Peyer's patch (tissue), 4 donors: Measurements from ENCODE around the gene NME5. TPM values are rescaled to one million over a fixed set of nuclear protein-coding genes. Genes with fewer than 3 reads are reported as not detected.

Experiments
- DNase-seq, 3 donors: peaks; one replicate each; pipeline ENCODE4 v3.0.0-alpha.2; 2017 to 2019
- H3K27ac ChIP-seq, 4 donors: fragments of 200-600 bp; sonication (generic); one replicate each; pipeline ENCODE4 v1.5.1; 2016 to 2019
- H3K27me3 ChIP-seq, 2 donors: fragments of 200-600 bp; sonication (generic); one replicate each; pipeline ENCODE4 v1.5.1; 2019
- H3K36me3 ChIP-seq, 3 donors: fragments of 200-600 bp; sonication (generic); one replicate each; pipeline ENCODE4 v1.5.1; 2016 to 2019
- H3K4me1 ChIP-seq, 4 donors: fragments of 200-600 bp; sonication (generic); one replicate each; pipeline ENCODE4 v1.5.1; 2016 to 2019
- H3K4me3 ChIP-seq, 4 donors: fragments of 200-600 bp; sonication (generic); 1 replicate in 3 of 4; 2 replicates in 1 of 4; pipeline ENCODE4 v1.5.1; 2016 to 2019; ENCODE audit warnings: mild to moderate bottlenecking in 1 of 4
- H3K9me3 ChIP-seq, 4 donors: fragments of 200-600 bp; sonication (generic); one replicate each; pipeline ENCODE4 v1.5.1; 2016 to 2019; ENCODE audit warnings: mild to moderate bottlenecking in 1 of 4
- POLR2A ChIP-seq, 2 donors: fragments of 450-650 bp; IDR thresholded peaks; one replicate each; pipeline ENCODE4 v1.5.1; 2017; ENCODE audit warnings: antibody characterized with exemption in 2 of 2, mild to moderate bottlenecking in 2 of 2, moderate library complexity in 2 of 2
- total RNA-seq, 4 donors: library from RNA; depleted of rRNA; stranded (reverse); fragments of >200 nt; gene quantifications; one replicate each; pipeline ENCODE4 v1.1.0, GENCODE V29; 2016
- TF ChIP-seq, protein P1 (sequence below), 6 experiments: fragments of 450-650 bp in 4 of 6; fragments of 200-600 bp in 2 of 6; sonication (generic) in 1 of 6; IDR thresholded peaks; one replicate each; pipeline ENCODE4 v1.5.1; 2017 to 2019; ENCODE audit warnings: antibody characterized with exemption in 6 of 6, mild to moderate bottlenecking in 3 of 6, moderate library complexity in 1 of 6

NME5 gene
- total RNA-seq, 4 donors from 2014 or later, result 0.70 TPM; not detected in 3

DNA sequence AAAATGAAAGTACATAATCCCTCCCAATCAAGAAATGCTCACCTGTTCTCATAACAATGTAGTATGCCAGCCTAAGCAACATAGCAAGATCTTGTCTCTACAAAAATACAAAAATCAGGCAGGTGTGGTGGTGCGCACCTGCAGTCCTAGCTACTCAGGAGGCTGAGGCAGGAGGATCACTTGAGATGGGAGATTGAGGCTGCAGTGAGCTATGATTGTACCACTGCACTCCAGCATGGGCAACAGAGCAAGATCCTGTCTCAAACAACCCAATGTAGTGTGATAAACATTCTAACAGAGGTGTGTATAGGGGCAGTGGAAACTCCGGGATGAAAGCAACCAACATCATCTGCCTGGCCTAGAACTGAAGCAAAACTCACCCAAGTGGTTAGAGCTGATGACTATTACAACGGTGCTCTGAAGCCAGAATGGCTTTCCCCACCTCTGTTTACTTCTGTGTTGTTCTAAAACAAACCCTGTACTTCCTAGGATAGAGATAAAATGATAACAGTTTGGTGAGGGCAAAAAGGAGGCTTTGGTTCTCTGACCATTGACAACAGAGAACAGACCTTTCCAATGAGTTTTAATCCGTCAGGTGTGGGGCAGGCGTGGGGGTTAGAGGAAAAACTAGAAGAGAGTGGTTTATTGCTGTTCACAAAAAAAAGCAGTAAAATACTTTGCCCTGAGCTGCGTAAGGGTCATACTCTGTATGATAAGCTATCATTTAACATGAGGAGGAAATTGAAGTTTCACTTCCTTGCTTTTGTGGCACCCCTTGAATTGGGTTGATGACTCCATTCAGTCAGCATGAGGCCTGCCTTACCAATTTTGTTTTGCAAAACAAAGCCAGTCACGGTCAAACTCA lies 36.5 kb downstream of the NME5 start:
- H3K27ac ChIP-seq, result no peak overlapping the region
- TF ChIP-seq POLR2A (IDR thresholded peaks at IDR 0.05), result no peak
- TF ChIP-seq, protein P1, sequence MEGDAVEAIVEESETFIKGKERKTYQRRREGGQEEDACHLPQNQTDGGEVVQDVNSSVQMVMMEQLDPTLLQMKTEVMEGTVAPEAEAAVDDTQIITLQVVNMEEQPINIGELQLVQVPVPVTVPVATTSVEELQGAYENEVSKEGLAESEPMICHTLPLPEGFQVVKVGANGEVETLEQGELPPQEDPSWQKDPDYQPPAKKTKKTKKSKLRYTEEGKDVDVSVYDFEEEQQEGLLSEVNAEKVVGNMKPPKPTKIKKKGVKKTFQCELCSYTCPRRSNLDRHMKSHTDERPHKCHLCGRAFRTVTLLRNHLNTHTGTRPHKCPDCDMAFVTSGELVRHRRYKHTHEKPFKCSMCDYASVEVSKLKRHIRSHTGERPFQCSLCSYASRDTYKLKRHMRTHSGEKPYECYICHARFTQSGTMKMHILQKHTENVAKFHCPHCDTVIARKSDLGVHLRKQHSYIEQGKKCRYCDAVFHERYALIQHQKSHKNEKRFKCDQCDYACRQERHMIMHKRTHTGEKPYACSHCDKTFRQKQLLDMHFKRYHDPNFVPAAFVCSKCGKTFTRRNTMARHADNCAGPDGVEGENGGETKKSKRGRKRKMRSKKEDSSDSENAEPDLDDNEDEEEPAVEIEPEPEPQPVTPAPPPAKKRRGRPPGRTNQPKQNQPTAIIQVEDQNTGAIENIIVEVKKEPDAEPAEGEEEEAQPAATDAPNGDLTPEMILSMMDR (IDR thresholded peaks at IDR 0.05), result no peak
- no peaks in the 10 kb centered on the region for H3K27me3 ChIP-seq
- H3K4me3 ChIP-seq, result no peak overlapping the region
- no peaks in the 10 kb centered on the region for H3K9me3 ChIP-seq
- no peaks in the 10 kb centered on the region for H3K36me3 ChIP-seq
- DNase-seq, result no peak
- no peaks in the 10 kb centered on the region for H3K4me1 ChIP-seq

- Histone ChIP-seq H3K27me3 (no peaks in the 10 kb centered on the region), H3K4me1 (no peaks in the 10 kb centered on the region)
Measured at GRCh38 chr5:138096997-138097828, 42.0 kb downstream of the NME5 start.

DNA sequence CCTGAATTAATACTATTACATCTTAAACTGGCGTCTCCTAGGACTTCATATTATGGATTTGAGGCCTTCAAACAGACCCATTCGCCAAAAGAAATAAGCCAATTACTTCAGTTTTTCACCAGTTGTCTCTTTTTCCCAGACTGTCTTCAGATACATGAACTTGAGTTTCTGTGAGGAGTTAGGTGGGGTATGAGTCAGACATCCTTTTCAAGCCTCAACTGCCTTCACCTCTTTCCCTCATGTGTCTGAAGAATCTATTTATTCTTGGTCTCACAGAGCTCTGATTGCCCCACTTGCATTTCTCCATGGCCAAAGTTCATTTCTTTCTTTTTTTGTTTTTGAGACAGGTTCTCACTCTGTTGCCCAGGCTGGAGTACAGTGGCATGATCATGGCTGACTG lies 42.9 kb downstream of the NME5 start:
- Histone ChIP-seq H3K4me3 (no peak overlapping the region), H3K9me3 (no peaks in the 10 kb centered on the region), H3K27ac (no peak overlapping the region), H3K27me3 (no peaks in the 10 kb centered on the region), H3K36me3 (no peaks in the 10 kb centered on the region), H3K4me1 (no peaks in the 10 kb centered on the region)
- DNase-seq, result no peak
- TF ChIP-seq, protein P1 (IDR thresholded peaks at IDR 0.05), result no peak
- no peak for TF ChIP-seq POLR2A (IDR thresholded peaks at IDR 0.05)

More at GRCh38 chr5:138096997-138097828, 42.0 kb downstream of the NME5 start:
- H3K4me3 ChIP-seq, result no peak overlapping the region
- no peaks in the 10 kb centered on the region for H3K9me3 ChIP-seq
- no peaks in the 10 kb centered on the region for H3K36me3 ChIP-seq
- no peak for DNase-seq
- TF ChIP-seq, protein P1 (IDR thresholded peaks at IDR 0.05), result no peak
- no peak for TF ChIP-seq POLR2A (IDR thresholded peaks at IDR 0.05)
- H3K27ac ChIP-seq, result no peak overlapping the region

DNA sequence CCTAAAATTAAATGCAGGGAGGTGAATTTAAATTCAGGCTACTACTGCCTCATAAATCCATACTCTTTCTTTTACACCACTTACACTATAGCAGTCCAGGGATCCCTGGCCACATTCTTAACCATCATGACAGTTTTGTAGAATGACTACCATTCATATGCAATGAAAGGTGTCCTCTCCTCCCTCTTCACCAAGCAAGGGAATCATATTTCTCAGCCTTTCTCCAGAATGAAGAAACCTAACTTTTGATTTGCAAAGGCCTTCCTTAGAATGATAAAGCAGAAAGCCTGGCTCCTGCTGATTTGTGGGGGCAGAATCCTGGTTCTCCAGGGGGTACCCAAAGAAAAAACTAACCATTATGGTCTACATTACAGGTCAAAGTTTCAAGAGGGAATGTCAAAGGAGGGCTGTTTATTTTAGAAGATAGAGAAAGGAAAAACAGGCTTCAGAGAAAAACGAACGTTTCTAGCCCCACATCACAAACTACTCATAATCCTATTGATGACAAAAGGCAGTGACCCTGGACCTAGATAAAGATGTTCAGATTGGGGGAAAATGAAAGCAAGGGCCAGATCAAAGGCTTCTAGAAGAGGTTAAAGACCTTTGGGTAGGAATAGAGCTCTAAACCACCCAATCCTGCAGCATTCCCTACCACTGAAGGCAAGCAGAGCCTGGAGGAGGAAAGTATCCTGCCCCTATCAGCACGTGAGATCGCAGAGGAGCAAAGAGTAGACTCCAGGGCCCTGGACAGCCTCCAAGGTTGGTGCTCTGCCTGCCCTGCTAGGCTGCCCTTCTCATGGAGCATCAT lies 43.9 kb downstream of the NME5 start:
- Histone ChIP-seq H3K27ac (no peak overlapping the region), H3K27me3 (no peaks in the 10 kb centered on the region), H3K4me3 (no peak overlapping the region), H3K36me3 (no peaks in the 10 kb centered on the region), H3K9me3 (no peaks in the 10 kb centered on the region), H3K4me1 (no peaks in the 10 kb centered on the region)
- no peak for DNase-seq
- TF ChIP-seq, protein P1 (IDR thresholded peaks at IDR 0.05), result no peak
- no peak for TF ChIP-seq POLR2A (IDR thresholded peaks at IDR 0.05)

DNA sequence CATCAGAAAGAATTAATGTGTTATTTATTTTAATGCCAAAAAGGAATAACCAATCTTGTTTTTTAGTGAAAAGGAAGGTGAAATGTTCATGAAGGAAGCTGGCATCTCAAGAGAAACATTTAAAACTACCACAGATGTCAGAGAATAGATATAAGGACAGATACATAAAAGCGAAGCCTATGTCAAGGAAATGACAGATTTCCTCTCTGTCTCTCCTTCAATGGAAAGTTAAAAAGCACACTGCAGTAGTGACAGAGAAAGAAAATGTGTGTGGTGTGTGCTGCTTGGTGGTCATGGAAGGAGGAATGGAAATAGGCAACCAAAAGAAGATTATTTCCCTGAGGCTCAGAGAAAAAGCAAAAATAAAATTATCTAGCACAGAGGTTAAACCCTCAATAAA lies 46.2 kb downstream of the NME5 start:
- no peaks in the 10 kb centered on the region for H3K9me3 ChIP-seq
- H3K4me3 ChIP-seq, result no peak overlapping the region
- no peaks in the 10 kb centered on the region for H3K4me1 ChIP-seq
- DNase-seq, result no peak
- H3K27ac ChIP-seq, result no peak overlapping the region
- H3K27me3 ChIP-seq, result no peaks in the 10 kb centered on the region
- TF ChIP-seq, protein P1 (IDR thresholded peaks at IDR 0.05), result no peak
- no peak for TF ChIP-seq POLR2A (IDR thresholded peaks at IDR 0.05)
- no peaks in the 10 kb centered on the region for H3K36me3 ChIP-seq
